ENCODE data around the gene ALG13. TPM values are rescaled to one million over a fixed set of nuclear protein-coding genes. Genes with fewer than 3 reads are reported as not detected.

ALG13 gene
- total RNA-seq, 4 donors from 2014 or later: 15.7 to 42.0 (median 18.7) TPM

DNA sequence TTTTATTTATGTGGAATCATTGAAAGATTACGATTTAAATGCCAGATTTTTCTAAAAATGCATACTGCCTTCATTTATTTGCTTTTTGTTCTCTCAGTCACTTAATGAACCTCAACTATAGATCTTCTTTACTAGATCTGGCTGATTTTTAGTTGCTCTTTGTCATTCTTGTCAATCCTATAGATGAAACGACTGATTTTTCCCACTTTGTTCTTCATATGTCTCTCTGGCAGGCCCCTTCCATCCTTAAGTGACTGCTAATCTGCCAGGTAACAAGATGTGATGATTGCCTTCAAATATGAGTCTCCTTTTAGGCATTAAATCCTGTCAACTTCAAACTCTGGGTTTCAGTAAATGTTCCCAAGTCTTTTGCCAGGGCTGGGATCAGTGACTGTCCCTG, 61.0 kb downstream of the ALG13 start:
- Histone ChIP-seq H3K4me1 (no peaks in the 10 kb centered on the region), H3K4me3 (no peak overlapping the region), H3K27ac (no peak overlapping the region), H3K27me3 (no peaks in the 10 kb centered on the region), H3K36me3 (no peaks in the 10 kb centered on the region), H3K9me3 (no peaks in the 10 kb centered on the region)
- intact Hi-C loops (cut with DNase I; ENCODE audit: low total_unique reads) (no loop called here), in situ Hi-C loops (cut with MboI; ENCODE audit: low sequenced_read_pairs in 4 of 4) (no loop called here)
- TF ChIP-seq, protein P1, sequence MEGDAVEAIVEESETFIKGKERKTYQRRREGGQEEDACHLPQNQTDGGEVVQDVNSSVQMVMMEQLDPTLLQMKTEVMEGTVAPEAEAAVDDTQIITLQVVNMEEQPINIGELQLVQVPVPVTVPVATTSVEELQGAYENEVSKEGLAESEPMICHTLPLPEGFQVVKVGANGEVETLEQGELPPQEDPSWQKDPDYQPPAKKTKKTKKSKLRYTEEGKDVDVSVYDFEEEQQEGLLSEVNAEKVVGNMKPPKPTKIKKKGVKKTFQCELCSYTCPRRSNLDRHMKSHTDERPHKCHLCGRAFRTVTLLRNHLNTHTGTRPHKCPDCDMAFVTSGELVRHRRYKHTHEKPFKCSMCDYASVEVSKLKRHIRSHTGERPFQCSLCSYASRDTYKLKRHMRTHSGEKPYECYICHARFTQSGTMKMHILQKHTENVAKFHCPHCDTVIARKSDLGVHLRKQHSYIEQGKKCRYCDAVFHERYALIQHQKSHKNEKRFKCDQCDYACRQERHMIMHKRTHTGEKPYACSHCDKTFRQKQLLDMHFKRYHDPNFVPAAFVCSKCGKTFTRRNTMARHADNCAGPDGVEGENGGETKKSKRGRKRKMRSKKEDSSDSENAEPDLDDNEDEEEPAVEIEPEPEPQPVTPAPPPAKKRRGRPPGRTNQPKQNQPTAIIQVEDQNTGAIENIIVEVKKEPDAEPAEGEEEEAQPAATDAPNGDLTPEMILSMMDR (IDR thresholded peaks at IDR 0.05 in 4 of 5, conservative IDR thresholded peaks at IDR 0.05 in 1 of 5): no peak
- no peak for TF ChIP-seq POLR2A (IDR thresholded peaks at IDR 0.05)
- ATAC-seq: no peak
- DNase-seq: no peak

DNA sequence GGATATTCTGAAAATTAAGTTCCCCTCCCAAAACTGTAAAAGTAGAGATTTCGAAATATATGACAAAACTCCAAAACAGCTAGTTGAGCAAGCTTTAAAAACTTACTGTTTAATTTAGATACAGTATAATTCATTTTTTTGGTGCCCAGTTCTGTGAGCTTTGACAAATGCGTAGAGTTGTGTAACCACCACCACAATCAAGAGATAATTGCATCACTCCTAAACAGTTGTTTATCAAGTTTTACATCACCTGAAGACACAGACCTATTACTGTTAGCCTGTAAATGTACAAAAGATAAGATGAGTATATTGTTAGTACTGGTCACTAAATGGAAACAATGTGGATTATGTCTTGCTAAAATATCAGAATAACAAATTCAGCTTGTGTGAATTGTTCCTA, 62.3 kb downstream of the ALG13 start:
- H3K36me3 ChIP-seq: no peaks in the 10 kb centered on the region
- H3K27me3 ChIP-seq: no peaks in the 10 kb centered on the region
- no peaks in the 10 kb centered on the region for H3K4me1 ChIP-seq
- DNase-seq (no peak), ATAC-seq (no peak)
- in situ Hi-C loops (cut with MboI; ENCODE audit: low sequenced_read_pairs in 4 of 4): no loop called here
- no peak for TF ChIP-seq POLR2A (IDR thresholded peaks at IDR 0.05)
- TF ChIP-seq, protein P1 (IDR thresholded peaks at IDR 0.05 in 4 of 5, conservative IDR thresholded peaks at IDR 0.05 in 1 of 5): no peak
- H3K27ac ChIP-seq: no peak overlapping the region
- no peak overlapping the region for H3K4me3 ChIP-seq
- H3K9me3 ChIP-seq: no peaks in the 10 kb centered on the region
- intact Hi-C loops (cut with DNase I; ENCODE audit: low total_unique reads): no loop called here

GRCh38 chrX:111756486-111756885, 75.5 kb downstream of the ALG13 start:
- DNase-seq (no peak), ATAC-seq (no peak)
- TF ChIP-seq, protein P1 (IDR thresholded peaks at IDR 0.05 in 4 of 5, conservative IDR thresholded peaks at IDR 0.05 in 1 of 5): no peak
- no peak for TF ChIP-seq POLR2A (IDR thresholded peaks at IDR 0.05)
- H3K9me3 ChIP-seq: no peaks in the 10 kb centered on the region
- H3K4me1 ChIP-seq: no peaks in the 10 kb centered on the region
- intact Hi-C loops (cut with DNase I; ENCODE audit: low total_unique reads): no loop called here
- H3K27ac ChIP-seq: no peak overlapping the region
- H3K27me3 ChIP-seq: no peaks in the 10 kb centered on the region
- in situ Hi-C loops (cut with MboI; ENCODE audit: low sequenced_read_pairs in 4 of 4): no loop called here
- H3K36me3 ChIP-seq: peaks cover 0 to 14% of the 10 kb centered on the region in 2 donors
- H3K4me3 ChIP-seq: no peak overlapping the region

GRCh38 chrX:111759686-111760085, 78.7 kb downstream of the ALG13 start:
- Histone ChIP-seq H3K9me3 (no peaks in the 10 kb centered on the region), H3K4me3 (no peak overlapping the region), H3K27me3 (no peaks in the 10 kb centered on the region), H3K36me3 (no peaks in the 10 kb centered on the region), H3K27ac (no peak overlapping the region), H3K4me1 (no peaks in the 10 kb centered on the region)
- ATAC-seq: no peak
- no peak for DNase-seq
- intact Hi-C loops (cut with DNase I; ENCODE audit: low total_unique reads) (no loop called here), in situ Hi-C loops (cut with MboI; ENCODE audit: low sequenced_read_pairs in 4 of 4) (no loop called here)
- TF ChIP-seq POLR2A (IDR thresholded peaks at IDR 0.05): no peak
- TF ChIP-seq, protein P1 (IDR thresholded peaks at IDR 0.05 in 4 of 5, conservative IDR thresholded peaks at IDR 0.05 in 1 of 5): no peak

- H3K36me3 ChIP-seq: no peaks in the 10 kb centered on the region
- TF ChIP-seq POLR2A (IDR thresholded peaks at IDR 0.05): no peak
- TF ChIP-seq, protein P1 (IDR thresholded peaks at IDR 0.05 in 4 of 5, conservative IDR thresholded peaks at IDR 0.05 in 1 of 5): no peak
- in situ Hi-C loops (cut with MboI; ENCODE audit: low sequenced_read_pairs in 4 of 4): no loop called here
Observed at GRCh38 chrX:111761578-111762135, 80.7 kb downstream of the ALG13 start.

More at GRCh38 chrX:111761578-111762135, 80.7 kb downstream of the ALG13 start:
- H3K4me3 ChIP-seq: no peak overlapping the region
- intact Hi-C loops (cut with DNase I; ENCODE audit: low total_unique reads): no loop called here
- DNase-seq (no peak), ATAC-seq (no peak)
- no peaks in the 10 kb centered on the region for H3K4me1 ChIP-seq
- no peak overlapping the region for H3K27ac ChIP-seq
- H3K9me3 ChIP-seq: no peaks in the 10 kb centered on the region
- no peaks in the 10 kb centered on the region for H3K27me3 ChIP-seq
